HepG2 (cell line): ENCODE results near the gene RNFT2. TPM values are rescaled to one million over a fixed set of nuclear protein-coding genes. Genes with fewer than 3 reads are reported as not detected.

ENCODE experiments used
- ADNP ChIP-seq: sonication (generic); formaldehyde crosslinking; IDR thresholded peaks from 2 replicates; pipeline ENCODE4 v1.4.0; 2020; ENCODE audit warnings: missing genetic modification reagents
- GABPB1 ChIP-seq: IDR thresholded peaks from 2 replicates; pipeline ENCODE4 v1.6.1; 2016; ENCODE audit warnings: mild to moderate bottlenecking, missing genetic modification reagents, moderate library complexity, missing compliant biosample characterization
- MTA1 ChIP-seq: sonication (generic); formaldehyde crosslinking; IDR thresholded peaks from 2 replicates; pipeline ENCODE4 v1.4.0; 2020; ENCODE audit warnings: missing genetic modification reagents, mild to moderate bottlenecking, borderline replicate concordance
- MXD1 ChIP-seq: sonication (generic); formaldehyde crosslinking; IDR thresholded peaks from 2 replicates; pipeline ENCODE4 v1.4.0; 2020; ENCODE audit warnings: mild to moderate bottlenecking, missing genetic modification reagents
- PHF8 ChIP-seq: sonication (generic); formaldehyde crosslinking; IDR thresholded peaks from 2 replicates; pipeline ENCODE4 v1.5.0; 2020; ENCODE audit warnings: missing genetic modification reagents
- SPEN ChIP-seq: sonication (generic); formaldehyde crosslinking; IDR thresholded peaks from 2 replicates; pipeline ENCODE4 v1.5.1; 2020; ENCODE audit warnings: low read depth, mild to moderate bottlenecking, missing genetic modification reagents
- TFE3 ChIP-seq: IDR thresholded peaks from 2 replicates; pipeline ENCODE4 v1.6.1; 2016
- YY1 ChIP-seq: IDR thresholded peaks from 2 replicates; pipeline ENCODE4 v1.6.1; 2011; ENCODE audit warnings: low read length, low read depth, moderate library complexity, mild to moderate bottlenecking; ENCODE audit not compliant: insufficient read depth, insufficient replicate concordance
- ZKSCAN1 ChIP-seq: fragments of 150-350 bp; IDR thresholded peaks from 2 replicates; pipeline ENCODE4 v1.6.1; 2014; ENCODE audit warnings: low read length
- ZKSCAN8 ChIP-seq: IDR thresholded peaks from 2 replicates; pipeline ENCODE4 v1.6.1; 2016; ENCODE audit warnings: borderline replicate concordance, missing genetic modification reagents, missing compliant biosample characterization
- ZNF224 ChIP-seq: sonication (generic); formaldehyde crosslinking; IDR thresholded peaks from 2 replicates; pipeline ENCODE4 v1.5.0; 2020; ENCODE audit warnings: mild to moderate bottlenecking, missing genetic modification reagents
- ZNF317 ChIP-seq: sonication (generic); formaldehyde crosslinking; IDR thresholded peaks from 2 replicates; pipeline ENCODE4 v1.5.0; 2020; ENCODE audit warnings: mild to moderate bottlenecking, missing genetic modification reagents
- ZNF574 ChIP-seq: sonication (generic); formaldehyde crosslinking; IDR thresholded peaks from 2 replicates; pipeline ENCODE4 v1.4.0; 2020; ENCODE audit warnings: missing genetic modification reagents
- ZNF619 ChIP-seq: sonication (generic); formaldehyde crosslinking; IDR thresholded peaks from 2 replicates; pipeline ENCODE4 v1.4.0; 2020; ENCODE audit warnings: mild to moderate bottlenecking, missing genetic modification reagents
- ZNF687 ChIP-seq: sonication (generic); formaldehyde crosslinking; IDR thresholded peaks from 2 replicates; pipeline ENCODE4 v1.5.1; 2020; ENCODE audit warnings: mild to moderate bottlenecking, missing genetic modification reagents, moderate library complexity
- ZNF710 ChIP-seq: sonication (generic); formaldehyde crosslinking; IDR thresholded peaks from 2 replicates; pipeline ENCODE4 v1.5.0; 2020; ENCODE audit warnings: mild to moderate bottlenecking, missing genetic modification reagents, borderline replicate concordance
- ZSCAN29 ChIP-seq: sonication (generic); formaldehyde crosslinking; conservative IDR thresholded peaks from 2 replicates; pipeline ENCODE4 v1.4.0; 2020; ENCODE audit warnings: mild to moderate bottlenecking, missing genetic modification reagents
- polyA plus RNA-seq, 8 experiments: library from polyadenylated mRNA; depleted of rRNA in 3 of 8; stranded (reverse) in 7 of 8; unstranded in 1 of 8; fragments of >200 nt; fragmentation: Illumina TruSeq in 4 of 8; extraction: Trizol in 4 of 8; gene quantifications; 2 replicates each; pipeline versions ENCODE4 v1.2.1 to v1.2.3, GENCODE V29; 2011 to 2016; ENCODE audit warnings: low read depth in 4 of 8, missing spikeins in 1 of 8, mixed read lengths in 1 of 8; ENCODE audit not compliant: insufficient read depth in 1 of 8
- total RNA-seq, 5 experiments: library from RNA; depleted of rRNA; stranded (reverse); fragments of >200 nt; fragmentation: Illumina TruSeq; extraction: Trizol; gene quantifications; 2 replicates each; pipeline ENCODE4 v1.2.3, GENCODE V29; 2016; ENCODE audit warnings: low read depth in 1 of 5

Gene RNFT2
- total and polyA plus RNA-seq, 2 of the 13 experiments (the other 11 are each of a cell fraction or from before 2014, with no cell fraction given) = 3.3 to 8.3 TPM

- TF ChIP-seq TFE3 = no peak
- TF ChIP-seq ZNF317 (CRISPR knock-in tag) = no peak
- TF ChIP-seq ZKSCAN8 = no peak
- peak; percentile 53; the same call in 1 of the 2 replicates for TF ChIP-seq MTA1 (CRISPR knock-in tag)
- TF ChIP-seq MXD1 (CRISPR knock-in tag) = peak; percentile 26; the same call in 1 of the 2 replicates
- peak; percentile 79 for TF ChIP-seq PHF8
- TF ChIP-seq ZNF687 (CRISPR knock-in tag) = peak; percentile 66; the same call in 1 of the 2 replicates
- TF ChIP-seq ZKSCAN1 = no peak
- no peak for TF ChIP-seq ZNF710
- peak; percentile 71; the same call in 1 of the 2 replicates for TF ChIP-seq GABPB1 (CRISPR knock-in tag)
- TF ChIP-seq ZNF224 (CRISPR knock-in tag) = no peak
- no peak for TF ChIP-seq ADNP (CRISPR knock-in tag)
- peak; percentile 53; the same call in 1 of the 2 replicates for TF ChIP-seq SPEN
- TF ChIP-seq ZNF574 (CRISPR knock-in tag) = peak; percentile 67
- no peak for TF ChIP-seq ZNF619 (CRISPR knock-in tag)
- peak; percentile 94 for TF ChIP-seq YY1
- TF ChIP-seq ZSCAN29 (CRISPR knock-in tag) = 0 out of 2 replicates have a peak, but pooled peaks have one; percentile 48
These were observed 81.1 kb downstream of the RNFT2 start (continued) for GRCh38 chr12:116818948-116819832.
